Cardiac muscle cell (in vitro differentiated cells and primary cell): ENCODE data around the gene CALHM2. TPM values are rescaled to one million over a fixed set of nuclear protein-coding genes. Genes with fewer than 3 reads are reported as not detected.

Experiments
- DNase-seq, 2 donors: peaks; one replicate each; pipeline versions ENCODE4 v3.0.0 to v3.0.0-alpha.2; 2010 to 2017; ENCODE audit warnings: low read depth in 1 of 2, low spot score in 1 of 2
- H3K27ac ChIP-seq: fragments of 200-600 bp; sonication (generic); 2 replicates; pipeline ENCODE4 v1.5.1; 2016
- H3K27me3 ChIP-seq: fragments of 200-600 bp; sonication (generic); 2 replicates; pipeline ENCODE4 v1.6.0; 2016; ENCODE audit warnings: control low read depth
- H3K36me3 ChIP-seq: fragments of 200-600 bp; sonication (generic); 2 replicates; pipeline ENCODE4 v1.5.1; 2016; ENCODE audit warnings: control low read depth
- H3K4me1 ChIP-seq: fragments of 200-600 bp; sonication (generic); 2 replicates; pipeline ENCODE4 v1.8.1; 2017; ENCODE audit warnings: low read depth, mild to moderate bottlenecking, mixed run types
- H3K4me3 ChIP-seq: fragments of 200-600 bp; sonication (generic); 2 replicates; pipeline ENCODE4 v1.5.1; 2016; ENCODE audit warnings: mild to moderate bottlenecking
- H3K9me3 ChIP-seq: fragments of 200-600 bp; sonication (generic); 2 replicates; pipeline ENCODE4 v1.5.1; 2017; ENCODE audit warnings: low read depth, mild to moderate bottlenecking, control low read depth
- polyA plus RNA-seq: library from polyadenylated mRNA; unstranded; fragments of >200 nt; fragmentation: Nextera tagmentation; extraction: Ambion mirVana; gene quantifications from 2 replicates; pipeline ENCODE4 v1.2.1, GENCODE V29; 2016
- total RNA-seq: library from RNA; depleted of rRNA; stranded (reverse); fragments of >200 nt; gene quantifications from 2 replicates; pipeline ENCODE4 v1.2.3, GENCODE V29; 2016
- TF ChIP-seq, protein P1 (sequence below): IDR thresholded peaks from 2 replicates; pipeline ENCODE4 v1.5.1; 2012; ENCODE audit warnings: low read depth, mild to moderate bottlenecking, low read length

Gene CALHM2
- total and polyA plus RNA-seq, 2 experiments from 2014 or later = 1.1 to 3.7 TPM

DNA sequence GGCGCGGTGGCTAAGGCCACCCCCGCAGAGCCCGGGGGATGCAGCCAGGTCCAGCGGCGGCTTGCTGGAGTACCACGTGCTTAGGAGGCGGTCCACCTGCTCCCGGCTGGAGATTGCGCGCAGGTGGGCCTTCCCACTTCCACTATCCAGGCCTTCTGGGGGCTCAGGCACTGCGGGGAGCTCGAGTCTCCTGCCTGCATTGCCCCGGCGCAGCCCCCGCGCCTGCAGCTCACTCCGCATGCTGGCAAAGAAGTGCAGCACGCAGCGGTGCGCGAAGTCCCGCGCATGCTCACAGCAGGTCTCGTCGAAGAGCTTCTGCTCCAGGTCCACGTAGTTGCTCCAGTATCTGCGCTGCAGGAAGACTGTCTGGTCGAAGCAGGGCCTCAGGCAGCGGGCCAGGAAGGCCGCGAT lies 21.1 kb upstream of the CALHM2 start:
- H3K36me3 ChIP-seq = no peaks in the 10 kb centered on the region
- no peak overlapping the region for H3K27ac ChIP-seq
- no peak overlapping the region for H3K4me3 ChIP-seq
- no peaks in the 10 kb centered on the region for H3K9me3 ChIP-seq
- peak in 1 of 2 donors; percentile 45 for DNase-seq
- H3K4me1 ChIP-seq = no peaks in the 10 kb centered on the region
- H3K27me3 ChIP-seq = no peaks in the 10 kb centered on the region
- TF ChIP-seq, protein P1, sequence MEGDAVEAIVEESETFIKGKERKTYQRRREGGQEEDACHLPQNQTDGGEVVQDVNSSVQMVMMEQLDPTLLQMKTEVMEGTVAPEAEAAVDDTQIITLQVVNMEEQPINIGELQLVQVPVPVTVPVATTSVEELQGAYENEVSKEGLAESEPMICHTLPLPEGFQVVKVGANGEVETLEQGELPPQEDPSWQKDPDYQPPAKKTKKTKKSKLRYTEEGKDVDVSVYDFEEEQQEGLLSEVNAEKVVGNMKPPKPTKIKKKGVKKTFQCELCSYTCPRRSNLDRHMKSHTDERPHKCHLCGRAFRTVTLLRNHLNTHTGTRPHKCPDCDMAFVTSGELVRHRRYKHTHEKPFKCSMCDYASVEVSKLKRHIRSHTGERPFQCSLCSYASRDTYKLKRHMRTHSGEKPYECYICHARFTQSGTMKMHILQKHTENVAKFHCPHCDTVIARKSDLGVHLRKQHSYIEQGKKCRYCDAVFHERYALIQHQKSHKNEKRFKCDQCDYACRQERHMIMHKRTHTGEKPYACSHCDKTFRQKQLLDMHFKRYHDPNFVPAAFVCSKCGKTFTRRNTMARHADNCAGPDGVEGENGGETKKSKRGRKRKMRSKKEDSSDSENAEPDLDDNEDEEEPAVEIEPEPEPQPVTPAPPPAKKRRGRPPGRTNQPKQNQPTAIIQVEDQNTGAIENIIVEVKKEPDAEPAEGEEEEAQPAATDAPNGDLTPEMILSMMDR = no peak

DNA sequence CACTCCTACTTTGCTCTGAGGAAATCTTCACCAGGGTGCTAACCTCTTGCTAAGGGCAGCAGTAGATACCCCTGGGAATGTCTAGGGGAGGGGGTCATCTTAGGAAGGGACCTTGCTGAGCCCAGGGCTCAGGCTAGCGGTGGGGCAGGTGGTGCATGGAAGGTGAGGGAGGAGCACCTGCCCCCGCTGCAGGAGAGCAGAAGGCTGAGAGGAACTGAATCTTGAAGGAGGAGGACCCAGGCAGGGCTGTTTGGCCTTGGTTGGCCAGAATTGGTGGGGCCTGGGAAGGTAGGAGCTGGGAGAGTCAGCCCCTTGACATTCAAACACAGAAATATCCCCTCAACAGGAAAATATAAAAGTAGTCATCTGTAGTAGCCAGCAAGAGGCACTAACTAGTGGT lies 19.8 kb upstream of the CALHM2 start:
- H3K4me3 ChIP-seq = no peak overlapping the region
- H3K27ac ChIP-seq = no peak overlapping the region
- no peaks in the 10 kb centered on the region for H3K9me3 ChIP-seq
- H3K4me1 ChIP-seq = no peaks in the 10 kb centered on the region
- TF ChIP-seq, protein P1 = no peak
- H3K27me3 ChIP-seq = no peaks in the 10 kb centered on the region
- no peaks in the 10 kb centered on the region for H3K36me3 ChIP-seq
- DNase-seq = no peak

DNA sequence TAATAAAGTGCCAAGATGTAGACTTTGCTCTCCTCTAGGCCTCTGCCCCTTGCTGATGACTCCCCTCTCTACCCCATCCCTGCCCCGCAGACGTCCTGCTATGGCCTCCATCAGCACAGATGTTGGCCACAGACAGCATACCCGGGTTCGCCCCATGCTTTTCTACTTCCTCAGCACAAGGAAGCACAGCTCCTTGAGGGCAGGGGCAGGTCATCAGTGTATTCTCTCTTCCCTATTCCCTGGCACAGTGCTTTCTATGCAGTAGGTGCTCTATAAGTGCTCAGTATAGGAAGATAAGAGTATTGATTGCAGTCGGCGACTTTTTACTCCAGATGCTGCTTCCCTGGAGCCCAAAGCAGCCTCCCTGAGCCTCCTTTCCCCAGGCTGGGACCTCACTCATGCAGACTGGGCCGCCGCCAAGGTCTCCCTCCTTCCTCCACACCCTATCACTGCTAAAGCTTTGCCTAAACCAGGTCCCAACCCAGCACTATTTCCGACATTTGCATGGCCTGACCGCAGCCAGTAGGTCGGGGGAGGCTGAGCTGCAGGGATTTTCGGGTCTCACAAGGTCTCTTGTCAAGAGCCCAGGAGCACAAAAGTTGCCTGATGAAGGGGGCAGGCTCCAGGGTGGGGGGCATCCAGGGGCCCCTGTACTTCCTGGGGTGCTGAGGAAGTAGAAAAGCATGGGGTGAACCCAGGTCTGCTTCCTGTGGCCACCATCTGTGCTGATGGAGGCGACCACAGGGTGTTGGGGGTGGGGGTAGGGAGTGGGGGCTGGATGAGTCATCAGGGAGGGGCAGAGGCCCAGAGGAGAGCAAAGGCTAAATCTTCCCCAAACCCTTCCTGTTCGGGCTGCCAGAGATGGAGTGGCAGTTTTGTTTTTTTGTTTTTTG lies 18.8 kb upstream of the CALHM2 start:
- no peaks in the 10 kb centered on the region for H3K9me3 ChIP-seq
- TF ChIP-seq, protein P1 = no peak
- H3K27ac ChIP-seq = no peak overlapping the region
- no peak overlapping the region for H3K4me3 ChIP-seq
- peak in 1 of 2 donors; percentile 81 for DNase-seq
- no peaks in the 10 kb centered on the region for H3K27me3 ChIP-seq
- H3K4me1 ChIP-seq = no peaks in the 10 kb centered on the region
- no peaks in the 10 kb centered on the region for H3K36me3 ChIP-seq

DNA sequence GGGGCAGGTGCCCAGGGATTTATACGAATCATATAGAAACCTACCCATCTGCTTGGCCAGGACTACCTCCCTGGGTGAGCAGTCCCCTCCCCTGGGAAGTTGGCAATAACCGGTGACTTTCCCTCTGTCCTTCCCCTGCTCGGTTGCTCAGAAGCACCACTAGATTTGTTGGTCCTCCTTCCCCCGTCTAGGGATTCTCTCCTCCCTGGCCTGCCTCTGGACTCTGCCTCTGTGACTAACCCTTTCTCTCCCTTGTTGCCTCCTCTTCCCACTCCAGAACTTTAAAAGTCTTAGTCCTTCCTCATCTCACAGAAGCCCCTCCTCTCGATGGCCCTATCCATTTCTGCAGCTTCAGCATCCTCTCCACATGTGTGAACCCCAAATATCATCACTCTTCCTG lies 17.0 kb upstream of the CALHM2 start:
- H3K4me3 ChIP-seq = no peak overlapping the region
- TF ChIP-seq, protein P1 = no peak
- no peak for DNase-seq
- no peaks in the 10 kb centered on the region for H3K4me1 ChIP-seq
- no peaks in the 10 kb centered on the region for H3K36me3 ChIP-seq
- no peaks in the 10 kb centered on the region for H3K9me3 ChIP-seq
- no peaks in the 10 kb centered on the region for H3K27me3 ChIP-seq
- no peak overlapping the region for H3K27ac ChIP-seq

DNA sequence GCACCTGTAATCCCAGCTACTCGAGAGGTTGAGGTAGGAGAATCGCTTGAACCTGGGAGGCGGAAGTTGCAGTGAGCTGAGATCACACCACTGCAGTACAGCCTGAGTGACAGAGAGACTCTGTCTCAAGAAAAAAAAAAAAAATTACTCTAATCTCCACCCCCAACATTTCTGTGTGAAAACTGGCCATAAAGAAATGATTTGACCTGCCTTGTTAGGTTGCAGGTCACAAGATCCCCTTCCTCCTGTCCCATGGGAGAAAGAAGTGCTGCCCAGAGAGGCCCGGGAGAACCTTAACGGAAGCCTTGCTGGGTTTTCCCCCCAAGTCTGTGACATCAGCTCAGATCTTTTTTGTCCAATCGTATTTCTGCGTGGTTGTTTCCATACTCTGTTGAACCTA lies 15.2 kb upstream of the CALHM2 start:
- Histone ChIP-seq H3K4me3 (no peak overlapping the region), H3K36me3 (no peaks in the 10 kb centered on the region), H3K27me3 (no peaks in the 10 kb centered on the region), H3K27ac (no peak overlapping the region), H3K9me3 (no peaks in the 10 kb centered on the region), H3K4me1 (no peaks in the 10 kb centered on the region)
- TF ChIP-seq, protein P1 = no peak
- DNase-seq = no peak
